ENCODE measurements around the gene HTT.
"Not testable (repeated sequence)": the region's sequence is repeated elsewhere in the genome, so short reads cannot be mapped to it uniquely, and the experiment has no call there.

HTT gene

GRCh38 chr4:3124070-3124767, 49.7 kb downstream of the HTT start:
- DNase-seq, result no peak

- DNase-seq, result no peak
Observed at GRCh38 chr4:3127112-3127511, 52.6 kb downstream of the HTT start.

- no peak for DNase-seq
Observed at GRCh38 chr4:3128058-3128457, 53.6 kb downstream of the HTT start.

GRCh38 chr4:3128976-3129375, 54.5 kb downstream of the HTT start:
- no peak for DNase-seq

GRCh38 chr4:3130201-3130600, 55.7 kb downstream of the HTT start:
- no peak for DNase-seq

- no peak for DNase-seq
Observed at GRCh38 chr4:3130826-3131225, 56.3 kb downstream of the HTT start.

- DNase-seq, result no peak
Observed at GRCh38 chr4:3134201-3134600, 59.7 kb downstream of the HTT start.

GRCh38 chr4:3135155-3136011, 60.9 kb downstream of the HTT start:
- DNase-seq, result no peak

- DNase-seq, result no peak
Observed at GRCh38 chr4:3136454-3136853, 62.0 kb downstream of the HTT start.

GRCh38 chr4:3137908-3138307, 63.4 kb downstream of the HTT start:
- no peak for DNase-seq

GRCh38 chr4:3145234-3145924, 70.9 kb downstream of the HTT start:
- no peak for DNase-seq

GRCh38 chr4:3148926-3149325, 74.4 kb downstream of the HTT start:
- no peak for DNase-seq

GRCh38 chr4:3151238-3151637, 76.8 kb downstream of the HTT start:
- not testable (repeated sequence) for DNase-seq

GRCh38 chr4:3157366-3157765, 82.9 kb downstream of the HTT start:
- no peak for DNase-seq

- DNase-seq, result no peak
Observed at GRCh38 chr4:3158841-3159240, 84.4 kb downstream of the HTT start.

- no peak for DNase-seq
Observed at GRCh38 chr4:3160438-3160837, 86.0 kb downstream of the HTT start.

- DNase-seq, result not testable (repeated sequence)
Observed at GRCh38 chr4:3161044-3161443, 86.6 kb downstream of the HTT start.

GRCh38 chr4:3166434-3166833, 92.0 kb downstream of the HTT start:
- DNase-seq, result not testable (repeated sequence)

- DNase-seq, result no peak
Observed at GRCh38 chr4:3168029-3168428, 93.5 kb downstream of the HTT start.

- no peak for DNase-seq
Observed at GRCh38 chr4:3174371-3175338, 100.2 kb downstream of the HTT start.

GRCh38 chr4:3176367-3177229, 102.1 kb downstream of the HTT start:
- DNase-seq, result no peak

GRCh38 chr4:3177426-3177825, 102.9 kb downstream of the HTT start:
- DNase-seq, result no peak

Data from kidney glomerular epithelial cell (primary cell).